IMR-90 (cell line): ENCODE results near the gene ATP2B2. TPM values are rescaled to one million over a fixed set of nuclear protein-coding genes. Genes with fewer than 3 reads are reported as not detected.

Source experiments
- ATAC-seq: fragments of 200-7000 bp; cut with Tn5 transposase; 2 replicates; pipeline ENCODE4 v1.9.1; 2020; ENCODE audit warnings: low read depth, mild to moderate bottlenecking, moderate library complexity
- BruUV-seq: library from RNA; stranded (reverse); fragments of 400-500 nt; replicated peaks from 2 replicates; lab custom pipeline; 2021; lab: Mats Ljungman, UMichigan
- CTCF ChIA-PET: fragments of 300-600 bp; formaldehyde crosslinking; extraction: SDS; loops from one replicate; lab custom pipeline; 2021; ENCODE audit warnings: antibody characterized with exemption; lab: Yijun Ruan, JAX
- POLR2A ChIA-PET: fragments of 300-600 bp; sonication (Branson Sonifier 250); formaldehyde crosslinking; loops from one replicate; lab custom pipeline; 2022; ENCODE audit warnings: antibody characterized with exemption; ENCODE audit not compliant: unreplicated experiment; lab: Charles Lee
- DNase-seq: peaks from one replicate; pipeline ENCODE4 v3.0.0; 2013
- H2AFZ ChIP-seq: replicated peaks from 2 replicates; pipeline ENCODE3; 2013; ENCODE audit warnings: low read length, mild to moderate bottlenecking; ENCODE audit not compliant: poor library complexity
- H2AK5ac ChIP-seq: 2 replicates; pipeline ENCODE4 v1.6.1; 2013; ENCODE audit warnings: low read depth, low read length, inconsistent platforms
- H2AK9ac ChIP-seq: replicated peaks from 2 replicates; pipeline ENCODE3; 2013; ENCODE audit warnings: mild to moderate bottlenecking, low read depth, low read length, moderate library complexity; ENCODE audit not compliant: poor library complexity
- H2BK120ac ChIP-seq: 2 replicates; pipeline ENCODE4 v1.6.1; 2013; ENCODE audit warnings: low read depth, low read length, inconsistent platforms
- H2BK15ac ChIP-seq: 3 replicates; pipeline ENCODE4 v1.6.1; 2013; ENCODE audit warnings: low read depth, low read length, inconsistent platforms
- H2BK20ac ChIP-seq: 2 replicates; pipeline ENCODE4 v1.6.1; 2013; ENCODE audit warnings: low read depth, mild to moderate bottlenecking, inconsistent platforms, low read length, moderate library complexity
- H2BK5ac ChIP-seq: 2 replicates; pipeline ENCODE4 v1.6.1; 2013; ENCODE audit warnings: mild to moderate bottlenecking, low read depth, low read length, inconsistent platforms; ENCODE audit not compliant: poor library complexity, severe bottlenecking
- H3K14ac ChIP-seq: replicated peaks from 2 replicates; pipeline ENCODE4 v1.6.1; 2013; ENCODE audit warnings: low read depth, low read length, inconsistent platforms
- H3K18ac ChIP-seq: 2 replicates; pipeline ENCODE4 v1.6.1; 2013; ENCODE audit warnings: low read depth, low read length, control low read depth
- H3K23ac ChIP-seq: 2 replicates; pipeline ENCODE4 v1.6.1; 2013; ENCODE audit warnings: low read depth, low read length, inconsistent platforms
- H3K27ac ChIP-seq: 2 replicates; pipeline ENCODE4 v1.5.1; 2013; ENCODE audit warnings: mild to moderate bottlenecking, control low read depth, low read length; ENCODE audit not compliant: insufficient read depth
- H3K27me3 ChIP-seq: 2 replicates; pipeline ENCODE4 v1.6.1; 2013; ENCODE audit warnings: low read length; ENCODE audit not compliant: control insufficient read depth, insufficient read depth
- H3K36me3 ChIP-seq: 2 replicates; pipeline ENCODE4 v1.6.1; 2013; ENCODE audit warnings: low read length, mixed read lengths; ENCODE audit not compliant: control insufficient read depth, insufficient read depth
- H3K4ac ChIP-seq: 2 replicates; pipeline ENCODE4 v1.6.1; 2013; ENCODE audit warnings: low read depth, low read length, inconsistent platforms
- H3K4me1 ChIP-seq: 2 replicates; pipeline ENCODE4 v1.6.1; 2013; ENCODE audit warnings: low read length, mixed read lengths; ENCODE audit not compliant: control insufficient read depth, insufficient read depth
- H3K4me2 ChIP-seq: 2 replicates; pipeline ENCODE4 v1.6.1; 2013; ENCODE audit warnings: low read depth, mild to moderate bottlenecking, control low read depth, low read length, moderate library complexity
- H3K4me3 ChIP-seq: 2 replicates; pipeline ENCODE4 v1.5.1; 2013; ENCODE audit warnings: low read depth, mild to moderate bottlenecking, control low read depth, low read length, moderate library complexity; ENCODE audit not compliant: insufficient read depth
- H3K56ac ChIP-seq: 2 replicates; pipeline ENCODE4 v1.6.1; 2013; ENCODE audit warnings: low read length, inconsistent platforms; ENCODE audit not compliant: insufficient read depth; ENCODE audit errors: extremely low read depth
- H3K79me1 ChIP-seq, 2 experiments: 2 replicates each; pipeline ENCODE4 v1.6.1; 2013; ENCODE audit warnings: low read length in 2 of 2, inconsistent platforms in 1 of 2, low read depth in 1 of 2
- H3K9ac ChIP-seq: 2 replicates; pipeline ENCODE4 v1.6.1; 2013; ENCODE audit warnings: low read depth, low read length, control low read depth
- H3K9me1 ChIP-seq: 2 replicates; pipeline ENCODE4 v1.6.1; 2013; ENCODE audit warnings: low read length, inconsistent platforms; ENCODE audit not compliant: insufficient read depth
- H3K9me3 ChIP-seq: 2 replicates; pipeline ENCODE4 v1.6.1; 2013; ENCODE audit warnings: low read length; ENCODE audit not compliant: control insufficient read depth, insufficient read depth
- H4K20me1 ChIP-seq: 2 replicates; pipeline ENCODE4 v1.6.1; 2013; ENCODE audit warnings: low read length, inconsistent platforms; ENCODE audit not compliant: insufficient read depth
- H4K5ac ChIP-seq: 2 replicates; pipeline ENCODE4 v1.6.1; 2013; ENCODE audit warnings: mild to moderate bottlenecking, low read depth, low read length, control low read depth
- H4K8ac ChIP-seq, 2 experiments: 2 replicates each; pipeline ENCODE4 v1.6.1; 2013; ENCODE audit warnings: low read depth in 2 of 2, low read length in 2 of 2, control low read depth in 1 of 2, inconsistent platforms in 1 of 2
- H4K91ac ChIP-seq: 2 replicates; pipeline ENCODE4 v1.6.1; 2013; ENCODE audit warnings: low read depth, low read length, inconsistent platforms; ENCODE audit not compliant: insufficient read depth
- CTCF ChIP-seq: conservative IDR thresholded peaks from 2 replicates; pipeline ENCODE4 v1.5.1; 2012; ENCODE audit warnings: mild to moderate bottlenecking, low read depth, low read length, improper control_type of control experiment
- NFE2L2 ChIP-seq: fragments of 150-350 bp; IDR thresholded peaks from 2 replicates; pipeline ENCODE4 v1.6.1; 2016; ENCODE audit warnings: low read depth, mild to moderate bottlenecking, low read length
- POLR2A ChIP-seq: IDR thresholded peaks from 2 replicates; pipeline ENCODE4 v1.6.1; 2012; ENCODE audit warnings: mild to moderate bottlenecking, low read depth, low read length
- RCOR1 ChIP-seq: IDR thresholded peaks from 2 replicates; pipeline ENCODE4 v1.6.1; 2012; ENCODE audit warnings: mild to moderate bottlenecking, low read length, improper control_type of control experiment; ENCODE audit not compliant: insufficient replicate concordance
- RFX5 ChIP-seq: IDR thresholded peaks from 2 replicates; pipeline ENCODE4 v1.8.0; 2012; ENCODE audit warnings: low read depth, mild to moderate bottlenecking, low read length, moderate library complexity
- USF2 ChIP-seq: fragments of 150-350 bp; IDR thresholded peaks from 2 replicates; pipeline ENCODE4 v1.6.1; 2017; ENCODE audit warnings: mild to moderate bottlenecking, antibody characterized with exemption, low read length, low read depth
- WGBS, 2 experiments: methylation state at CpG; one replicate each; pipeline versions ENCODE4 v1.1.5 to v1.1.7; 2013; ENCODE audit warnings: missing lambda C conversion rate in 2 of 2; ENCODE audit not compliant: insufficient read length in 1 of 2; ENCODE audit errors: extremely low coverage in 2 of 2; 5-methylcytosine and 5-hydroxymethylcytosine counted together
- dilution Hi-C: fragments of 300-500 bp; cut with HindIII; formaldehyde crosslinking; loops from one replicate; pipeline ENCODE4 v1.14.3; 2018; ENCODE audit warnings: low sequenced_read_pairs; ENCODE audit not compliant: unreplicated experiment
- in situ Hi-C: fragments of 300-500 bp; cut with MboI; formaldehyde crosslinking; loops from 3 replicates; pipeline ENCODE4 v1.14.3; 2019; ENCODE audit warnings: low sequenced_read_pairs, inconsistent platforms, mixed read lengths
- intact Hi-C: fragments of 100-400 bp; cut with micrococcal nuclease; formaldehyde crosslinking; loops from 2 replicates; pipeline ENCODE4 v1.10.0; 2022
- polyA plus RNA-seq, 3 experiments: library from polyadenylated mRNA; depleted of rRNA; stranded (reverse); fragments of >200 nt; gene quantifications; 2 replicates each; pipeline ENCODE4 v1.2.3, GENCODE V29; 2012; ENCODE audit warnings: low replicate concordance in 1 of 3
- total RNA-seq: library from RNA; depleted of rRNA; stranded (reverse); fragments of >200 nt; gene quantifications from 2 replicates; pipeline ENCODE4 v1.2.3, GENCODE V29; 2012

The ATP2B2 gene
- total and polyA plus RNA-seq, 2 of the 4 experiments (the other 2 are of a cell fraction): under 0.01 to 0.02 TPM

- intact Hi-C loops (no loop called here), dilution Hi-C loops (no loop called here), in situ Hi-C loops (no loop called here)
- H3K23ac ChIP-seq: no peak overlapping the region
- H3K36me3 ChIP-seq: no peaks in the 10 kb centered on the region
- no peaks in the 10 kb centered on the region for H3K79me1 ChIP-seq
- BruUV-seq: no TSS peak
- no peak overlapping the region for H2BK20ac ChIP-seq
- H3K4me2 ChIP-seq: no peak overlapping the region
- no peak overlapping the region for H4K8ac ChIP-seq
- no peak overlapping the region for H4K5ac ChIP-seq
- H3K9me1 ChIP-seq: no peaks in the 10 kb centered on the region
- H2BK120ac ChIP-seq: no peak overlapping the region
- H4K20me1 ChIP-seq: peaks cover 6% of the 10 kb centered on the region; the same call in 1 of the 2 replicates
- no peak overlapping the region for H2AK5ac ChIP-seq
- H3K18ac ChIP-seq: no peak overlapping the region
- no peak for ATAC-seq
- H3K4me3 ChIP-seq: no peak overlapping the region
- H3K9me3 ChIP-seq: no peaks in the 10 kb centered on the region
- no peak for DNase-seq
- peaks cover 26% of the 10 kb centered on the region; the same call in 1 of the 2 replicates for H3K27me3 ChIP-seq
- CTCF ChIA-PET: interaction anchor here (1.2 kb wide), 1 partner anchor 27 kb away, joined by 5 read pairs; no protein-coding TSS in a partner anchor
- H3K56ac ChIP-seq: no peak overlapping the region
- no peak overlapping the region for H2BK5ac ChIP-seq
- 59% methylated on average over 4 of the region's 8 CpGs; no CpG with 5 or more reads in 1 of the 2 experiments for WGBS, 2 experiments
- no peak overlapping the region for H2BK15ac ChIP-seq
- POLR2A ChIA-PET: no interaction called here
- no peak overlapping the region for H2AFZ ChIP-seq
- no peaks in the 10 kb centered on the region for H3K4me1 ChIP-seq
- H3K27ac ChIP-seq: no peak overlapping the region
- no peak overlapping the region for H3K14ac ChIP-seq
- no peak overlapping the region for H2AK9ac ChIP-seq
- no peak overlapping the region for H4K91ac ChIP-seq
- H3K4ac ChIP-seq: no peak overlapping the region
- no peak overlapping the region for H3K9ac ChIP-seq
- TF ChIP-seq POLR2A: no peak
- TF ChIP-seq RFX5: no peak
- no peak for TF ChIP-seq NFE2L2
- no peak for TF ChIP-seq USF2
- TF ChIP-seq CTCF: no peak
- TF ChIP-seq RCOR1: no peak
Measured at GRCh38 chr3:10339376-10339955, 165.9 kb downstream of the ATP2B2 start.
